MM.1S (cell line): Measurements from ENCODE around the gene IL1B.

Source experiments
- DNase-seq: peaks from one replicate; pipeline ENCODE4 v3.0.0-alpha.2; 2015
- H2AFZ ChIP-seq: fragments of 300-600 bp; sonication (generic); 2 replicates; pipeline ENCODE4 v1.6.0; 2016; ENCODE audit warnings: antibody characterized with exemption, low read length
- H3F3A ChIP-seq: fragments of 300-600 bp; sonication (generic); 2 replicates; pipeline ENCODE4 v1.6.1; 2016; ENCODE audit warnings: mild to moderate bottlenecking, antibody characterized with exemption, low read length, moderate library complexity, mixed read lengths; ENCODE audit not compliant: insufficient read depth
- H3K27ac ChIP-seq: fragments of 300-600 bp; sonication (generic); 2 replicates; pipeline ENCODE4 v1.5.1; 2016; ENCODE audit warnings: mild to moderate bottlenecking, low read length
- H3K27me3 ChIP-seq: fragments of 300-600 bp; sonication (generic); replicated peaks from 2 replicates; pipeline ENCODE4 v1.6.0; 2016; ENCODE audit warnings: low read length; ENCODE audit not compliant: insufficient read depth
- H3K36me3 ChIP-seq: fragments of 300-600 bp; sonication (generic); replicated peaks from 2 replicates; pipeline ENCODE4 v1.6.1; 2016; ENCODE audit warnings: mild to moderate bottlenecking, low read length, mixed read lengths; ENCODE audit not compliant: insufficient read depth
- H3K4me1 ChIP-seq: fragments of 300-600 bp; sonication (generic); 2 replicates; pipeline ENCODE4 v1.6.1; 2016; ENCODE audit warnings: low read length, mixed read lengths
- H3K4me2 ChIP-seq: fragments of 300-600 bp; sonication (generic); 2 replicates; pipeline ENCODE4 v1.6.0; 2016; ENCODE audit warnings: low read depth, low read length
- H3K4me3 ChIP-seq: fragments of 300-600 bp; sonication (generic); 2 replicates; pipeline ENCODE4 v1.5.1; 2016; ENCODE audit warnings: low read length, mixed read lengths
- H3K79me2 ChIP-seq: fragments of 300-600 bp; sonication (generic); 2 replicates; pipeline ENCODE4 v1.6.1; 2016; ENCODE audit warnings: mixed run types, low read length, mixed read lengths
- H3K9ac ChIP-seq: fragments of 300-600 bp; sonication (generic); 2 replicates; pipeline ENCODE4 v1.6.1; 2016; ENCODE audit warnings: low read length, mixed read lengths
- H3K9me2 ChIP-seq: fragments of 300-600 bp; sonication (generic); replicated peaks from 2 replicates; pipeline ENCODE4 v1.6.1; 2016; ENCODE audit warnings: mild to moderate bottlenecking, low read length, mixed read lengths; ENCODE audit not compliant: insufficient read depth
- H3K9me3 ChIP-seq: fragments of 300-600 bp; sonication (generic); replicated peaks from 2 replicates; pipeline ENCODE4 v1.6.1; 2016; ENCODE audit warnings: mild to moderate bottlenecking, low read length, mixed read lengths; ENCODE audit not compliant: insufficient read depth
- H4K20me1 ChIP-seq: fragments of 300-600 bp; sonication (generic); 2 replicates; pipeline ENCODE4 v1.6.1; 2016; ENCODE audit warnings: mild to moderate bottlenecking, low read length, moderate library complexity, mixed read lengths; ENCODE audit not compliant: insufficient read depth
- EZH2 ChIP-seq: fragments of 300-600 bp; sonication (generic); optimal IDR thresholded peaks from 2 replicates; pipeline ENCODE3; 2017; ENCODE audit warnings: low read depth, mild to moderate bottlenecking, antibody characterized with exemption, low read length, mixed read lengths
- EZH2phosphoT487 ChIP-seq: fragments of 300-600 bp; sonication (generic); IDR thresholded peaks from 2 replicates; pipeline ENCODE4 v1.6.1; 2018; ENCODE audit warnings: antibody characterized with exemption, low read length
- TF ChIP-seq, protein P1 (sequence below): fragments of 300-600 bp; sonication (generic); IDR thresholded peaks from 2 replicates; pipeline ENCODE4 v1.5.1; 2016; ENCODE audit warnings: antibody characterized with exemption, low read length, mixed read lengths

IL1B gene

GRCh38 chr2:112869258-112869842, 32.8 kb upstream of the IL1B start:
- DNase-seq = no peak
- Histone ChIP-seq H3K4me1 (no peaks in the 10 kb centered on the region), H3K27me3 (no peaks in the 10 kb centered on the region), H2AFZ (no peak overlapping the region), H3K36me3 (no peaks in the 10 kb centered on the region), H3K27ac (no peak overlapping the region), H3K4me3 (no peak overlapping the region), H3K4me2 (no peak overlapping the region), H3K9me2 (no peaks in the 10 kb centered on the region), H3K9ac (no peak overlapping the region), H3K79me2 (no peaks in the 10 kb centered on the region), H3K9me3 (no peaks in the 10 kb centered on the region), H4K20me1 (no peaks in the 10 kb centered on the region), H3F3A (no peaks in the 10 kb centered on the region)
- TF ChIP-seq EZH2 = no peak
- TF ChIP-seq, protein P1, sequence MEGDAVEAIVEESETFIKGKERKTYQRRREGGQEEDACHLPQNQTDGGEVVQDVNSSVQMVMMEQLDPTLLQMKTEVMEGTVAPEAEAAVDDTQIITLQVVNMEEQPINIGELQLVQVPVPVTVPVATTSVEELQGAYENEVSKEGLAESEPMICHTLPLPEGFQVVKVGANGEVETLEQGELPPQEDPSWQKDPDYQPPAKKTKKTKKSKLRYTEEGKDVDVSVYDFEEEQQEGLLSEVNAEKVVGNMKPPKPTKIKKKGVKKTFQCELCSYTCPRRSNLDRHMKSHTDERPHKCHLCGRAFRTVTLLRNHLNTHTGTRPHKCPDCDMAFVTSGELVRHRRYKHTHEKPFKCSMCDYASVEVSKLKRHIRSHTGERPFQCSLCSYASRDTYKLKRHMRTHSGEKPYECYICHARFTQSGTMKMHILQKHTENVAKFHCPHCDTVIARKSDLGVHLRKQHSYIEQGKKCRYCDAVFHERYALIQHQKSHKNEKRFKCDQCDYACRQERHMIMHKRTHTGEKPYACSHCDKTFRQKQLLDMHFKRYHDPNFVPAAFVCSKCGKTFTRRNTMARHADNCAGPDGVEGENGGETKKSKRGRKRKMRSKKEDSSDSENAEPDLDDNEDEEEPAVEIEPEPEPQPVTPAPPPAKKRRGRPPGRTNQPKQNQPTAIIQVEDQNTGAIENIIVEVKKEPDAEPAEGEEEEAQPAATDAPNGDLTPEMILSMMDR = no peak
- no peak for TF ChIP-seq EZH2phosphoT487

DNA sequence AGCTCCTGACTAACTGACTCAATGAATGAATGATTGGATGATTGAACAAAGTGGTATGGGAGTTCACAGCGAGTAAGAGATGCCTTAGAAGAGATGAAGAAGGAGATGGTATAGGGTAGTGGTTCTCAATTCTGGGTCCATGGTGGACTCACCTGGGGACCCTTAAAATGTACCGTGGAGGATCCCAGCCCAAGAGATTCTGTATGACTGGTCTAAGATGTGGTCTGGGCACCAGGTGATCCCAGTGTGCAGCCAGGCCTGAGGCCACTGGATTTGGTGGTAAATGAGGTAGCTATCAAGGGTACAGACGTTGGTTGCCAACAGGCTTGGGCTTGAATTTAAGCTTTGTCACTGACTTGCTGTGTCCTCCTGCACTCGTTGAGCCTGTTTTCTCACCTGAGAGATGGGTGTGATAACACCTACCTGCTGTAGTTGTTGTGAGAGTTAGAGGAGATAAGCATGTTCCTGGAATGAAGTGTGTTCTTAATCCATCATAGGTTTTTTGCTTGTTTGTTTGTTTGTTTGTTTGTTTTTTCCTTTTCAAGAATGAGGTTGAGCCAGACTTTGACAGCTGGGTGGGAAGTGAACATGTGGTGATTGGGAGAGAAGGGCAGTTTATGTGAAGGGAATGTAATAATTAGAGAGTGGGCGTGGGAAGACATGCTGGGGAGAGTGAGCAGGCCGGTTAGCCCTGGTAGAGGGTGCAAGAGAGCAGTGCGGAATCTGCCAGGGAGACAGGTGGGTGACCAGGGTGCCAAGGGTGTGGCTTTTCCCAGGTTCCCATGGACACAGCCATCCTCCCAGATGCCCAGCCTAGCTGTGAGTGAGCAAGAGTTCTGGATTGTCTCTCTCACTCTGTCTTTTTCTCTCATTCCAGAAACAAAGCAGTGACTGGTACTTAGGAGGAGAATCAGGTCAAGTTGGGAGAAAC, 31.4 kb upstream of the IL1B start:
- Histone ChIP-seq H3K79me2 (no peaks in the 10 kb centered on the region), H3K4me1 (no peaks in the 10 kb centered on the region), H3K36me3 (no peaks in the 10 kb centered on the region), H3K27me3 (no peaks in the 10 kb centered on the region), H4K20me1 (no peaks in the 10 kb centered on the region), H3K9ac (no peak overlapping the region), H3F3A (no peaks in the 10 kb centered on the region), H3K4me2 (no peak overlapping the region), H3K9me2 (no peaks in the 10 kb centered on the region), H3K4me3 (no peak overlapping the region), H3K9me3 (no peaks in the 10 kb centered on the region), H2AFZ (no peak overlapping the region), H3K27ac (no peak overlapping the region)
- no peak for DNase-seq
- TF ChIP-seq EZH2 = no peak
- TF ChIP-seq EZH2phosphoT487 = no peak
- TF ChIP-seq, protein P1 = no peak

DNA sequence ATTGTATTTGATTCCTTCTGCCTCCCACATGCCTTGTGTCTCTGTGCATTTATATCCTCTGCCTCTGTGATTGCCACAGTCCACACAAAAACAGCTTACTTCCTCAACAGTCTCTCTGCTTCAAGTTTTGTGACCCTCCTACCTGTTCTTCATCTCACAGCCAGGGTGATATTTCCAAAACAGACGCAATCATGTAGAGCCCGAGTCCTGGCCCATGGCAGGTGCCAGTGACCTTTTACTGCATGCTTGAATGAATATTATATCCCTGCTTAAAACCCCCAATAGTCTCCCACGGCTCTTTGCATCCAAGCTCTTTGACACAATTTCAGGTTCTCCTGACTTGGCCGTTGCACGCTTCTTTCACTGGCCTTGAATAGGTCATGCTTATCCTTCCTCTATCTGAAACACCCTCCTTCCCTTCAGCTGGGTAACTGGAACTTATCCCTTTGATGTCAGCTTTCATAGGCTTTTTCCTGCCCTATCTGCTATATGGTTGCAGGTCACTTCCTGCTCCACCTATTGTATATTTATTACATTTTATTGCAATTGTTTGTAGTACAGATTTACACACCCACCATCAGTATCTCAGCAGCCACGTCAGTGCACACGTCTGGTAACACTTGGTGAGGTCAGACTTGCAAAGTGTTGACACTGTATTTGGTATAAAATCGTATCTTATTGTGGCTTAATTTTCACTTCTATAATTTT, 29.7 kb upstream of the IL1B start:
- H3K4me1 ChIP-seq = no peaks in the 10 kb centered on the region
- TF ChIP-seq EZH2 (no peak), EZH2phosphoT487 (no peak)
- TF ChIP-seq, protein P1 = no peak
- H3F3A ChIP-seq = no peaks in the 10 kb centered on the region
- DNase-seq = no peak
- H3K27me3 ChIP-seq = no peaks in the 10 kb centered on the region
- H3K36me3 ChIP-seq = no peaks in the 10 kb centered on the region
- H3K4me2 ChIP-seq = no peak overlapping the region
- H3K27ac ChIP-seq = no peak overlapping the region
- no peaks in the 10 kb centered on the region for H3K79me2 ChIP-seq
- H3K9me3 ChIP-seq = no peaks in the 10 kb centered on the region
- no peaks in the 10 kb centered on the region for H4K20me1 ChIP-seq
- no peak overlapping the region for H2AFZ ChIP-seq
- H3K9me2 ChIP-seq = no peaks in the 10 kb centered on the region
- no peak overlapping the region for H3K4me3 ChIP-seq
- no peak overlapping the region for H3K9ac ChIP-seq
